Activated T-cell treated with anti-CD3 and anti-CD28 coated beads, Interleukin-2, amount 50 U/mL, for 24 hours (primary cell): ENCODE results near the gene DOC2B.
"Not testable (repeated sequence)": the region's sequence is repeated elsewhere in the genome, so short reads cannot be mapped to it uniquely, and the experiment has no call there.

Source experiments
- DNase-seq: peaks from one replicate; pipeline ENCODE4 v3.0.0-alpha.2; 2020
- H3K27ac Mint-ChIP-seq: 2 replicates; pipeline ENCODE4 v1.8.0; 2020; ENCODE audit warnings: mild to moderate bottlenecking, mixed read lengths
- H3K27me3 Mint-ChIP-seq: 2 replicates; pipeline ENCODE4 v1.8.0; 2020; ENCODE audit warnings: mixed read lengths
- H3K36me3 Mint-ChIP-seq: 2 replicates; pipeline ENCODE4 v1.8.0; 2020; ENCODE audit warnings: low read depth, mixed read lengths
- H3K4me1 Mint-ChIP-seq: 2 replicates; pipeline ENCODE4 v1.8.0; 2020; ENCODE audit warnings: low read depth, mixed read lengths
- H3K4me3 Mint-ChIP-seq: 2 replicates; pipeline ENCODE4 v1.8.0; 2020; ENCODE audit warnings: mild to moderate bottlenecking, moderate library complexity, mixed read lengths
- H3K9me3 Mint-ChIP-seq: 2 replicates; pipeline ENCODE4 v1.8.0; 2020; ENCODE audit warnings: mixed read lengths

The DOC2B gene

GRCh38 chr17:168614-169013 lies 12.8 kb downstream of the DOC2B start:
- not testable (repeated sequence) for H3K27me3 Mint-ChIP-seq, H3K4me1 Mint-ChIP-seq, H3K4me3 Mint-ChIP-seq, DNase-seq, H3K9me3 Mint-ChIP-seq, H3K36me3 Mint-ChIP-seq
- H3K27ac Mint-ChIP-seq = peak overlapping the region; percentile 55

DNA sequence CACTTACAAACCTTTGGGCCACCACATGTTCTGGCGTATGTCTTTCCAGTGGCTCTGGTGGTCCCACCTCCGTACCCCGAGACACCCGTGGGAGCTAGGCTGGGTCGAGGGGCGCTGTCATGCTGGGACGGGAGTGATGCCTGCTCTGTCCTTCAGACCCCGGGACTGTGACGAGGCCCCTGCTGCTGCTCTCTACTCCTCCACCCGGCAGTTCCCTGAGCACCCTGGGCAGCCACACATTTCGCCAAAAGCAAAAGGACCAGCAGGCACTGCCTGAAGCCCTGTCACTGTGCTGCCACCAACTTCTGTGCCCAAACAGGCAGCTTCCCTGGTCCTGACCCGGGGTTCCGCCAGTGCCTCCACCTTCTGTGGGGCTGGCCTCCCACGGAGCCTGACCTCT lies 15.5 kb downstream of the DOC2B start:
- no peak overlapping the region for H3K27ac Mint-ChIP-seq
- no peaks in the 10 kb centered on the region for H3K36me3 Mint-ChIP-seq
- peaks cover 5% of the 10 kb centered on the region for H3K4me1 Mint-ChIP-seq
- no peak overlapping the region for H3K4me3 Mint-ChIP-seq
- no peak for DNase-seq
- no peaks in the 10 kb centered on the region for H3K9me3 Mint-ChIP-seq
- peaks cover 5% of the 10 kb centered on the region for H3K27me3 Mint-ChIP-seq

DNA sequence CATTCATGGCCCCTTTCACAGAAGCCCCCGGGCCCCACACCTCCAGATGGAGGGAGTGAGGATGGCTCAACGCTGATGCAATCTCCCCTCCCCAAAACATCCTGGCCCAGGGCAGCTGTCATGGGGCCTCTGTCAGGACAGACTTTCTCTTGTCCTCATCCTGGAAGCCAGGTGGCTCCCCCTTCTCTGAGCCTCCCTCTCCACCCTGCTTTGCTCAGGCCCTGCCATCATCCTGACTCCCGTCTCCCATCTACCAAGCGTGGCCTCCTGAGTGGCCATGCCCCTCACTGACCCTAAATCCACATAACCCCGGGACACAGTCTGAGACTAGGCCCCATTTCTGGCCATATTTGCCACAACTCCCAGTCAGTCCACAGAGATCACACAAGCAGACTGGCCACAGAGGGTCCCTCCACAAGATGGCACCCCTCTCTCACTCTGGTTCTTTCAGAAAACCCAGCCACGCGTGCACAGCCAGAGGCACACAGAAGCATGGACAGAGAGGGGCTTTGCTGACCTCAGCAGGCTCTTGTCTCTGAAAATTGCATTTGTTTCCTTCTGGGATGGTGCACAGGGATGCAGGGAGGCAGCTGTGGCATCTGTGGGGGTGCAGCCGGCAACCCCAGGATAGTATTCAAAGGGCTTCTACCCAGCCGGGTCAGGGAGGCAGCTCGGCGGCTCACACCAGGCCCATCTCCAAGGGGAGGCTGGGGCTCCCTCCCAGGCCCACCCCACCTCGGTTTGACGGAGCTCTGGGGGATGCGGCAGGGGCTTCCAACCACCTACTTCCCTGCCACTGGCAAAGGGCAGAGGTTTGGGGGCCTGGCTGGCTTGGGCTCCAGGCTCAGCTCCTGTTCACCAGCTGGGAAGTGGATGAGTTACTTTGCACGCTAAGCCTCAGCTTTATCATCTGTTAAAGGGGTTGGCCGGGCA lies 16.9 kb downstream of the DOC2B start:
- H3K4me3 Mint-ChIP-seq = no peak overlapping the region
- no peak for DNase-seq
- no peaks in the 10 kb centered on the region for H3K36me3 Mint-ChIP-seq
- no peaks in the 10 kb centered on the region for H3K9me3 Mint-ChIP-seq
- no peak overlapping the region for H3K27ac Mint-ChIP-seq
- peaks cover 5% of the 10 kb centered on the region for H3K4me1 Mint-ChIP-seq
- H3K27me3 Mint-ChIP-seq = no peaks in the 10 kb centered on the region

DNA sequence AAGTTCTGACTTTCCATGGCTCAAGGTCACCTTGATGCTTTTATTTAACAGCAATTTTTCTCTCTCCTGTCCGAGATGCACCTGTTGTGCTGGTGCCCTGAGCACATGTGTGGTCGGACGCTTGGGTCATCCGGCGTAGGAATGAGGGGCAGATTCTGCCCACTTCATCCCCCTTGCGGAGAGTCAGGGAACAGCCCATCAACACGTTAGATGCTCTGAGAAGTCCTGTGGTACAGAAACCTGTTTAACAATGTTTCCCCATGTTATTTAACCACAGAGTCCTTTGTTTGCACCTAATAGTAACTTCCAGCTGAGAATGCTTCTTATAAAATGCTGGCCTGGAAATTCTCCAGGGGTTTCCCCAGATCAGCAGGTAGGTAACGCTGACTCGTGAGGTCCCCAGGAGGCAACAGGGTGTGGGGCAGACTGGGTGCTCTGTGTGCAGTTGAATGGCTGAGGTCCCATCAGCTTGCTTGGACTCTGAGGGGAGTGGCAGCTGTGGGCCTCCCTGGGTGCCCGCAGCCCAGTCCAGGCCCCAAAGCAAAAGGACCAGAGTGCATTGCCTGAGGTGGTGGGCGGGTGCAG lies 17.8 kb downstream of the DOC2B start:
- H3K4me1 Mint-ChIP-seq = peaks cover under 1% of the 10 kb centered on the region
- DNase-seq = no peak
- H3K36me3 Mint-ChIP-seq = no peaks in the 10 kb centered on the region
- no peak overlapping the region for H3K27ac Mint-ChIP-seq
- no peak overlapping the region for H3K4me3 Mint-ChIP-seq
- H3K9me3 Mint-ChIP-seq = no peaks in the 10 kb centered on the region
- no peaks in the 10 kb centered on the region for H3K27me3 Mint-ChIP-seq

DNA sequence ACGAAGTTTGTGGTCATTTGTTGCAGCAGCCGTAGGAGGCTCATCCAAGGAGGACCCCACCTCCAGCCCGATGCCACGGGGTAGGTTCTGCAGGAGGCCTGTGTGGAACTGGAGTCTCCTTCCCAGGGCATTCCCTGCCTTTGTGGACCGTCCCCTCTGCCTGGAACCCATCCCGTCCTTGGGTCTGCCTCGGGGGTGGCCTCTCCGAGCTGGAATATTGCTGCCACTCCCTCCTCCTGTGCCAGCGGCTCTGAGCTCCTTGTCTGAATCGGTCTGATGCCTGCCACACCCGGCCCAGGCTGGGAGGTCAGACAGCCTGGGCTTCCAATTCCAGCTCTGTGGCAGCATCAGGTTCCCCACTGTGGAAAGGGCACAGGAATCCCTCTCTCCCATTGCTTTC lies 18.8 kb downstream of the DOC2B start:
- Mint-ChIP-seq H3K4me1 (no peaks in the 10 kb centered on the region), H3K27me3 (no peaks in the 10 kb centered on the region), H3K27ac (no peak overlapping the region), H3K9me3 (no peaks in the 10 kb centered on the region), H3K36me3 (no peaks in the 10 kb centered on the region), H3K4me3 (no peak overlapping the region)
- DNase-seq = no peak

- Mint-ChIP-seq H3K27ac (no peak overlapping the region), H3K9me3 (no peaks in the 10 kb centered on the region), H3K4me1 (no peaks in the 10 kb centered on the region), H3K4me3 (no peak overlapping the region), H3K27me3 (no peaks in the 10 kb centered on the region), H3K36me3 (no peaks in the 10 kb centered on the region)
- no peak for DNase-seq
Measured at GRCh38 chr17:161481-161880, 20.0 kb downstream of the DOC2B start.

DNA sequence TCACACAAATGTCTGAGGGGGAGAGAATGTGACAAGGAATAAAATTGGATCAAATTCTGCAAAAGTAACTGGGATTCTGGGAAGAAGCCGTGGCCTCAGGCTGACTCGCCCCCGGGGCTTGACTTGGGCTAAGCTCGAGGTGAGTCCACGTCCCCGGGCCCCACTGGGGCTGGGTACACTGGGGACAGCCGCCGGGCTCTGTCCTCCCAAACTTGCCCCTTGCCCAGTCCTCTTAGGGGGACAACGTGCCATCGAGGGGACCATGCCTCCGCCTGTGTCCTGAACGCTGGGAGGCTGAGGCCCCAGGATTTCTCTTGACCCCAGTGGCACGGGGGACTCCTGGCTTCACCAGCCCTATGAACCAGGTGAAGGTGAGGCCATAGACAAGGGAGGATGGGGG lies 21.1 kb downstream of the DOC2B start:
- Mint-ChIP-seq H3K4me3 (no peak overlapping the region), H3K36me3 (no peaks in the 10 kb centered on the region), H3K9me3 (no peaks in the 10 kb centered on the region), H3K27ac (no peak overlapping the region), H3K4me1 (no peaks in the 10 kb centered on the region), H3K27me3 (no peaks in the 10 kb centered on the region)
- DNase-seq = no peak

DNA sequence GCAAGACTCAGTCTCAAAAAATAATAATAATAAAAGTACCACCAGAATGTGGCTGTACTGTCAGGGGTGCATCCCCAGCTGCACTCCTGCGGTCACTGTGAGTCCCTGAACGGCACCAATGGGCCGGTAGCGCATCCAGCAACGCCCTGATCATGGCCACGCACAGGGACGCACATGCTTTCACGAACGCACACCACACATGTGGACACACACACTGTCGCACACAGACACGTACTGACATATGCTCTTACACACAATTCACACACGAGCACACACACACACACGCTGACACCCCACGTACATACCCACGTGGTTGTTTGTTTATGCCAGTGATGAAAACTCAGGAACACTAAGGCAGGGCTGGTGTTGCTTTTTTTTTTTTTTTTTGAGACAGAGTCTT lies 21.8 kb downstream of the DOC2B start:
- no peaks in the 10 kb centered on the region for H3K4me1 Mint-ChIP-seq

GRCh38 chr17:158379-158778 lies 23.1 kb downstream of the DOC2B start:
- Mint-ChIP-seq H3K36me3 (no peaks in the 10 kb centered on the region), H3K27ac (no peak overlapping the region), H3K4me3 (no peak overlapping the region), H3K27me3 (no peaks in the 10 kb centered on the region), H3K9me3 (no peaks in the 10 kb centered on the region), H3K4me1 (no peaks in the 10 kb centered on the region)
- DNase-seq = no peak

More for the DNA sequence above, 21.8 kb downstream of the DOC2B start:
- no peak for DNase-seq
- H3K4me3 Mint-ChIP-seq = no peak overlapping the region
- H3K36me3 Mint-ChIP-seq = no peaks in the 10 kb centered on the region
- no peaks in the 10 kb centered on the region for H3K27me3 Mint-ChIP-seq
- H3K9me3 Mint-ChIP-seq = no peaks in the 10 kb centered on the region
- H3K27ac Mint-ChIP-seq = no peak overlapping the region

DNA sequence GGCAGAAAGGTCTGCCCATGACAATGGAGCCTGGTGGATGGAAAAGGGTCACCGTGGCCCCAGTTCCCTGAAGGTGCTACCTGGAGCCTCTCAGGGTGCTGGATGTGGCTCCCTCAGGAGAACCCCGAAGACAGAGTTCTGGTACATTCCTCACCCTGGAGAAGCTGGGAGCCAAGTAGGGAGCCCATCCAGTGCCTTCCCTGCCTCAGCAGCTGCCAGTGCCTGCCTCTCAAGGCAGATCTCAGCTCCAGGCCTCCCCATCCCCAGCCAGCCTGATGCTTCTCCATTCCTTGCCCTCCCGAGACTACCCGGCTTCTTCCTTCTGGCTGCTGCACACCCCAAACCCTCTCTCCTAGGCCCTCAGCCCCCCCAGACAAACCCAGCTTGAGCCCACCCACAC lies 23.5 kb downstream of the DOC2B start:
- no peak for DNase-seq
- no peaks in the 10 kb centered on the region for H3K9me3 Mint-ChIP-seq
- H3K4me3 Mint-ChIP-seq = no peak overlapping the region
- no peaks in the 10 kb centered on the region for H3K27me3 Mint-ChIP-seq
- H3K36me3 Mint-ChIP-seq = no peaks in the 10 kb centered on the region
- H3K27ac Mint-ChIP-seq = no peak overlapping the region
- H3K4me1 Mint-ChIP-seq = no peaks in the 10 kb centered on the region

DNA sequence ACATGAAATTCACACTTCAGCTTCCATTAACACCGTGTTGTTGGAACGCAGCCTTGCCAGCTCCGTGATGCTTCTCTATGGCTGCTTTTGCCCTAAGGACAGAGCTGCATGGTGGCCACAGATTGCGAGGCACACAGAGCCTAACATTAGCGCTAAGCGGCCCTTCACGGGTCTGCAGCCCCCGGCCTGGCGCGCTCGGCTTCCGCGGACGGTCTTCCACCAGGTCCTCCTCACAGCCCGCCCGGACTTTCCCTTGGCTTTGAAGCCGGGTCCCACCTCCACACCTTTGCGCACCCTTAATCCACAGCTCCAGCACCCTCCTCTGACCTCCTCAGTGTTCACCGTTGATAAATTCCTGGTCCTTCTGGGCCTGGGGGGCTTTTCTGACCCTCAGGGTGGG lies 24.5 kb downstream of the DOC2B start:
- no peaks in the 10 kb centered on the region for H3K9me3 Mint-ChIP-seq
- DNase-seq = no peak
- H3K27ac Mint-ChIP-seq = no peak overlapping the region
- H3K27me3 Mint-ChIP-seq = no peaks in the 10 kb centered on the region
- H3K4me1 Mint-ChIP-seq = no peaks in the 10 kb centered on the region
- no peak overlapping the region for H3K4me3 Mint-ChIP-seq
- no peaks in the 10 kb centered on the region for H3K36me3 Mint-ChIP-seq

GRCh38 chr17:156094-156621 lies 25.3 kb downstream of the DOC2B start:
- no peak for DNase-seq
- no peaks in the 10 kb centered on the region for H3K36me3 Mint-ChIP-seq
- no peaks in the 10 kb centered on the region for H3K4me1 Mint-ChIP-seq
- H3K4me3 Mint-ChIP-seq = no peak overlapping the region
- H3K9me3 Mint-ChIP-seq = no peaks in the 10 kb centered on the region
- H3K27ac Mint-ChIP-seq = no peak overlapping the region
- H3K27me3 Mint-ChIP-seq = no peaks in the 10 kb centered on the region

DNA sequence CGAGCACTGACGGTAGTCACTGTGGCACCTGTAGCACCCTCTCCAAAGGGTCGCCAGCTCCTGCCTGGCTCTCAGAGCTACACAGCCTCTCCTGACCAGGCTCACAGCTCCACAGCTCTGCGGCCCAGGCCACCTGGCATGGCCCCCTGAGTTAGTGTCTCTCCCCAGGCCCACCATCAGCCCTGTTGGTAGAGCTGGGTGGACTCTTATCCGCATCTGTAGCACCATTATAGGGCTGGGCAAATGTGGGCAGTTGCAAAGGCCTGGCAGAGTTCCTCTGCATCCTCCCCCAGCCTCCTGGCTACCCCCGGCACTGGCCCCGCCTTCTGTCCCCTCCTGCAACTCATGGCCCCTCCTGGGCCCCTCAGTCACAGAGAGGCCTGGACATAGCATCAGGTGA lies 25.9 kb downstream of the DOC2B start:
- Mint-ChIP-seq H3K27me3 (no peaks in the 10 kb centered on the region), H3K4me1 (no peaks in the 10 kb centered on the region), H3K36me3 (no peaks in the 10 kb centered on the region), H3K4me3 (no peak overlapping the region), H3K9me3 (no peaks in the 10 kb centered on the region), H3K27ac (no peak overlapping the region)
- no peak for DNase-seq

- H3K9me3 Mint-ChIP-seq = no peaks in the 10 kb centered on the region
- no peak overlapping the region for H3K4me3 Mint-ChIP-seq
- no peaks in the 10 kb centered on the region for H3K27me3 Mint-ChIP-seq
Measured at GRCh38 chr17:153851-154250, 27.6 kb downstream of the DOC2B start.

GRCh38 chr17:152860-153420 lies 28.5 kb downstream of the DOC2B start:
- Mint-ChIP-seq H3K27ac (no peak overlapping the region), H3K4me3 (no peak overlapping the region), H3K36me3 (no peaks in the 10 kb centered on the region), H3K9me3 (no peaks in the 10 kb centered on the region), H3K27me3 (no peaks in the 10 kb centered on the region), H3K4me1 (no peaks in the 10 kb centered on the region)
- no peak for DNase-seq

More at GRCh38 chr17:153851-154250, 27.6 kb downstream of the DOC2B start:
- H3K27ac Mint-ChIP-seq = no peak overlapping the region
- no peaks in the 10 kb centered on the region for H3K36me3 Mint-ChIP-seq
- H3K4me1 Mint-ChIP-seq = no peaks in the 10 kb centered on the region
- DNase-seq = no peak
